C1 segment of cervical spinal cord (tissue), 14 donors: ENCODE data around the gene SLC34A1.

Source experiments
- DNase-seq, 14 donors: peaks; one replicate each; lab custom pipeline; 2025; lab: John Stamatoyannopoulos, UW

The SLC34A1 gene

DNA sequence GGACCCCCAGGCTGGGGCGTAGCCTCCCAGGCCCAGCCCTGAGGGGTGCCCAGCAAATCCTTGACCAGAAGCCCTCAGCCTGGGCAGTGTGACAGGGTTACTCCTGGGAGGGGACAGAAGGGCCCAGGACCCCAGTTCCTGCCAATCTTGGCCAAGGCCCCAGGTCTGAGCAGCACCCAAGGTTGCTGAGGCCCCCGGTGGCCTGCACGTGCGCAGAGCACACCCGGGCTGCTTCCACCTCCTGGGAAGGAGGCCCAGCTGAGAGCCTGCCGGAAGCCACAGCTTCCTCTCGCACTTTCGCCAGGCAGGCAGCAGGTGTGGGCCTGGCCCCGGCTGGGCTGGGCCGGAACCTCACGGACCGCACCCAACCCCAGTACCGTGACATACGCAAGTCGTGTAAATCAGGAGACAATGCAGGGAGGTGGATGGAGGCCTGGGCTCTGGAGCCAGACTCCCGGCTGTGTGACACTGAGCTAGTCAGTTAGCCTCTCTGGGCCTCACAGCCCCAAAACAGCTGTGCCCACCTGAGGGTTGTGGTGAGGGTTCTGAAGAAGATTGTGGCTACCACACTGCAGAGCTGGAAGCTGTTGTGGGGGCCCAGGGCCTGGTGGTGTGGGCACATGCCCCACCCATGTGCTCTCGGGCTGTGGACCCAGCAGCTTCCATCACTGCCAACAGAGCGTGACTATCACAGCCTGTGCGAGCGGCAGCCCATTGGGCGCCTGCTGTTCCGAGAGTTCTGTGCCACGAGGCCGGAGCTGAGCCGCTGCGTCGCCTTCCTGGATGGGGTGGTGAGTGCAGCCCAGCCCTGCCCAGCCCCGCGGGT is 47.3 kb downstream of the SLC34A1 start:
- peak in 3 of 14 donors; percentile 42 to 62 (median 44) for DNase-seq

DNA sequence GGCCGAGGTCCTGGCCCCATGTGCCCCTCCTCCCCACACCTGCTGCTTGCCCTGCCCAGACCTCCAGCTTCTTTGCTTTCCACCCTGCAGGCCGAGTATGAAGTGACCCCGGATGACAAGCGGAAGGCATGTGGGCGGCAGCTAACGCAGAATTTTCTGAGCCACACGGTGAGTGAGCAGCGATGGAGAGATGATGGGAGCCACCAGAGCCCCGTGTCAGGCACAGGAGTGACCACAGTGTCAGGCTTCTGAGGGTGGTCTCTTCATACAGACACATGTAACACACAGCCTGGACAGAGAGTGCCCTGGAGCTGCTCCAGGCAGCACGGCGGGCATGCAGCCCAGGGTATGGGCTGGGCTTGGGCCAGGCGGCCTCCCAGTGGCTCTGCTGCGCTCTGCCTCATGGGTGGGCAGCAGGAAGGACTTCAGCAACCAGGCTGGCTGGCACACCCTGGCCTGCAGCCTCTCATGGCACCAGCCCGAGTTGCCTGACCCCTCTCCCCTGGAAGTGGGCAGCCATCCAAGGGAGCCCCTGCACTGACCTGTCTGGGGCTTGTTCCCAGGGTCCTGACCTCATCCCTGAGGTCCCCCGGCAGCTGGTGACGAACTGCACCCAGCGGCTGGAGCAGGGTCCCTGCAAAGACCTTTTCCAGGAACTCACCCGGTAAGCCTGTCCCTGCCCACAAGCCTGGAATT is 48.1 kb downstream of the SLC34A1 start:
- DNase-seq, result peak in 7 of 14 donors; percentile 25 to 61 (median 44)

DNA sequence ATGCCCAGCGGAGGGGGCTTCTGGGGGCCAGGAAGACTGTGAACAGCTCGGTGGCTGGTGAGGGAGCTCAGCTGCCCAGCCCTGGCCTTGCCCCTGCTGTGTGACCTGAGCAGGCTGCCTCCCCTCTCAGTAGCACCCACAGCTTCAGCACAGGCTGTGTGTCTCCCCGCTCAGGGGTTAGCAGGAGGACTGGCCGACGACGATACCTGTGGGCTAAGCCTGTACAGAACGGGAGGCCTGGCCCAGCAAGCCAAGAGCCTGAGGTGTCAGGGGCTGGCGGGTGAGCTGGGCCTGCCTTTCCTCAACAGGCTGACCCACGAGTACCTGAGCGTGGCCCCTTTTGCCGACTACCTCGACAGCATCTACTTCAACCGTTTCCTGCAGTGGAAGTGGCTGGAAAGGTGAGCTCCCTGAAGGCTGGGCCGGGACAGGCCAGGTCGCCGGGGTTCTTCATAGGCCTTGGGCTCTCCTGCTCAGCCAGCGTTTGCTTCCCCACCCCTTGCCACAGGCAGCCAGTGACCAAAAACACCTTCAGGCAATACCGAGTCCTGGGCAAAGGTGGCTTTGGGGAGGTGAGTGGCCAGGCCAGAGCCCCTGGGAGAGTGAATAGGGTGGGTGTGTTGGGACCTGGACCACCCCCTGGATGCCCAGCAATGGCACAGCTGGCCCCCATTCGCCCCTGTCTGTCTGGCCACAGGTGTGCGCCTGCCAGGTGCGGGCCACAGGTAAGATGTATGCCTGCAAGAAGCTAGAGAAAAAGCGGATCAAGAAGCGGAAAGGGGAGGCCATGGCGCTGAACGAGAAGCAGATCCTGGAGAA is 48.8 kb downstream of the SLC34A1 start:
- no peak for DNase-seq

DNA sequence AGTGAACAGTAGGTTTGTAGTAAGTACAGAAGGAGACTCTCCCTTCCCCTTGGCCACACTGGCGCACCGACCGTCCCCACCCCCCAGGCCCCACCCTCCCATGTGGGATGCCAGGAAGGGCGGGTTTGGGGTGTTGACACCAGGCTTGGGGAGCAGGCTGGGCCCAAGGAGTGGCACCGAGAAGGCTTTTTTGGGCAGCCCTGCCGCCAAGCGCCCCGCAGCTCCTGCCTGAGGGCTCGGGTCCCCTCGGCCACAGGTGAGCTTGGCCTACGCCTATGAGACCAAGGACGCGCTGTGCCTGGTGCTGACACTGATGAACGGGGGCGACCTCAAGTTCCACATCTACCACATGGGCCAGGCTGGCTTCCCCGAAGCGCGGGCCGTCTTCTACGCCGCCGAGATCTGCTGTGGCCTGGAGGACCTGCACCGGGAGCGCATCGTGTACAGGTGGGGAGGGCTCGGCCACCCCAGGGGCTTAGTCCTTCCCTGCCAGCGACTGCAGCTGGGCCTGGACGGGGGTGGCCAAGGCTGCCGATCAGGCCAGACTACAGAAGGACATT is 49.5 kb downstream of the SLC34A1 start:
- DNase-seq, result no peak

DNA sequence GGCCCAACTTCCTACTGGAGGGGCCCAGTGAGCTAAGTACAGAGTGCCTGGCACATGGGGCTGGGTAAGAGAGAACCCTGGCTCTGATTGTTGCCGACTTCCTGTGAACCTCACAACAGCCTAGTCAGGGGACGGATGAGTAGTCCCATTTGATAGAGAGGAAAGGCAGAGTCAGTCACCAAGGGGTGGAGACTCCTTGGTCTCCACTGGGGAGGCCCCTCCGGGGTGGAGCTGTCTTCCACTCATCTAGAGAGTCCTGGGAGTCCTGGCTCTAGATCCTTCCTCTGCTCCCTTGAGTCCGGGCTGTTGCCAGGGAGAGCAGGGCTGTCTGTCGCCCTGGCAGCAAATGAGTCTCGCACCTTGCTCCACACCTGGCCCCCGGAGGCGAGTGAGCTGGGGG is 50.2 kb downstream of the SLC34A1 start:
- no peak for DNase-seq

DNA sequence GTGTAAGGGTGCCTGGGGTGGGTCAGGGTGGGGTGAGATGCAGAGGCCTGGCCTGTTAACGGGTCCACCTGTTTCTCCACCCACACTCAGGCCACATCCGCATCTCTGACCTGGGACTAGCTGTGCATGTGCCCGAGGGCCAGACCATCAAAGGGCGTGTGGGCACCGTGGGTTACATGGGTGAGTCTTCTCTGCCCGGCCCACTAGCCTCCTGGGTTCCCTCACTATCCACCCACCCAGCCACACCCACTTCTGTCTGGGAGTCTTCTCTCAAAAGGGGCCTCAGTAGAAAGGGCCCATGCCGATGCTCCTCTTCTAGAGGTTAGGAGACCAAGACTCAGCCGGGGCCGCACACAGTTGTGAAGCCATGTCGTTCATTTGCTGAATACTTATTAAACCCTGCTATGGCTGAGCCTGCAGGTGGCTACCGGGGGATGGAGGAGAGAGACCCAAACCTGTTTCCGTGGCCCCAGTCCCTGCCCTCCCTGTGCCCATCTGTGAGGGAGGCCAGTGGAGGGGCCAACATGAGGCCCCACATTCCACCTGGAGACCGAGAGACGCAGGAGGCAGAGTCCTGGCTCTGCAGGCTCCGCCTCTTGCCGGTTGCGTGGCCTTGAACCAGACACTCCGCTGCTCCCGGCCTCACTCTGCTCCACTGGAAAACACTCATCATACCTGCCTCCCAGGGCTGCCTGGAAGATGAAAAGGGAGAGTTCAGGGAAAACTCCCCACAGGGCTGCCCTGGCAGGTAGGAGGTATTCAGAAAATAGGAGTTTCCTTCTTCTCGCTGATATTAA is 50.9 kb downstream of the SLC34A1 start:
- no peak for DNase-seq

DNA sequence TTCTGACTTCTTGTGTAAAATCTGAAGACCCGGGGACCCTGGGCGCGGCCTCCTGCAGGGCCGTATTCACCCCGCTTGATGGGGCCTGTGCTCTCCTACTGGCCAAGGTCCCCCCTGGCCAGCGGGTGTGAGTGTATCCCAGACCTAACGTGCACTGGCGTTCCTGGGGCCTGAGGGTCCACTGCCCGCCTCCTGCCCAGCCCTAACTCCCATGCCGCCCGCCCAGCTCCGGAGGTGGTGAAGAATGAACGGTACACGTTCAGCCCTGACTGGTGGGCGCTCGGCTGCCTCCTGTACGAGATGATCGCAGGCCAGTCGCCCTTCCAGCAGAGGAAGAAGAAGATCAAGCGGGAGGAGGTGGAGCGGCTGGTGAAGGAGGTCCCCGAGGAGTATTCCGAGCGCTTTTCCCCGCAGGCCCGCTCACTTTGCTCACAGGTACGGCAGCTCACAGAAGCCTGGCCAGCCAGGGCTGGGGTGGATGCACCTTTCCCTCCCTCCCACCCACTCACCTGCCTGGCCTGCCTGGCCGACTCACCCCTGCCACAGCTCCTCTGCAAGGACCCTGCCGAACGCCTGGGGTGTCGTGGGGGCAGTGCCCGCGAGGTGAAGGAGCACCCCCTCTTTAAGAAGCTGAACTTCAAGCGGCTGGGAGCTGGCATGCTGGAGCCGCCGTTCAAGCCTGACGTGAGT is 51.8 kb downstream of the SLC34A1 start:
- DNase-seq, result no peak

DNA sequence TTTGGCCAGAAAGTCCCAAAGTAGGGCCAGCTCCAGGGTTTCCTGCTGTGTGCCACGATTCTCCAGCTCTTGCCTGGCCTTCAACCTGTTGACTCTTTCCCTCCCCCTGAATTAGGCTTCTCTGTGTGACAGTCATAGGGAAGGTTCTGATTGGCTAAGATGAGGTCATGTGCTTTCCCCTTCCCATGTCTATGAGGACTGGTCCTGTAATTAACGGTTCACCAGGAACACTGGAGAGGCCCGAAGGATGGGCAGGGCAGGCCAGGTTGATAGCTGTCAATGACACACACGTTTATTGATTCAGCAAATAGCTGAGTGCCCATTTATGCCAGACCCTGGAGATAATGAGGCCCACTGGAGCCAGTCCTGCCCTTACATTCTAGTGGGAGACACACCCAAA is 53.4 kb downstream of the SLC34A1 start:
- no peak for DNase-seq

DNA sequence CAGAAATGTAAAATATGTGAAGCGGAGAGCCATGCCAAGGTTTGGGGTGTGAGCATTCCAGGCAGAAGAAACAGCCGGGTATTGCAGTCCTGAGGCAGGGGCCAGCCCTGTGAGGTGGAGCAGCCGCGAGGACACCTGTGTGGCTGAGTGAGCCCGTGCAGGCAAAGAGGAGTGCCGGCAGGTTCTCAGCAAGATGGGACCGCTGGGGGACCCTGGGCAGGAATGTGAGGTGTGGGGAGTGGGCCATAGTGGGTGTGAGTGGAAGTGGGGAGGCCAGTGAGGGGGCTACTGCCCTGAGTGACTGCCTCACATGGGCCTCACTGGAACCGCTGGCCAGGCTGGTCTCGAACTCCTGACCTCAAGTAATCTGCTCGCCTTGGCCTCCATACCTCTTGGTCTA is 54.2 kb downstream of the SLC34A1 start:
- DNase-seq, result no peak

DNA sequence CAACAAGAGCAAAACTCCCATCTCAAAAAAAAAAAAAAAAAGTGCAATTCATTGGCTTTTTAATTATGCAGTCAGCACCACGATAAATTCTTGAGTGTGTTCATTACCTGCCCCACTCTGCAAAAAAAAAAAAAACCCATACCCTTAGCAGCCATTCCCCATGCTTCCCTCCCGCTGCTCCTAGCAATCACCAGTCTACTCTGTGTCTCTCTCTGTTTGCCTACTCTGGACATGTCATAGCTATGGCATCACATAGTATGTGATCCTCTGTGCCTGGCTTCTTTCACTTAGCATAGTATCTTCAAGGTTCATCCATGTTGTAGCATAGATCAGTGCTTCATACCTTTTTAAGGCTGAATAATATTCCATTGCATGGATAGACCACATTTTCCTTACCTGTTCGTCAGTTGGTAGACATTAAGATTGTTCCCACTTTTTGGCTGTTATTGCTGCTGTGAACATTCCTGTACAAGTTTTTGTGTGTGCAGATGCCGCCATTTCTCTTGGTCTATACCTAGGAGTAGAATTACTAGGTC is 55.4 kb downstream of the SLC34A1 start:
- no peak for DNase-seq

DNA sequence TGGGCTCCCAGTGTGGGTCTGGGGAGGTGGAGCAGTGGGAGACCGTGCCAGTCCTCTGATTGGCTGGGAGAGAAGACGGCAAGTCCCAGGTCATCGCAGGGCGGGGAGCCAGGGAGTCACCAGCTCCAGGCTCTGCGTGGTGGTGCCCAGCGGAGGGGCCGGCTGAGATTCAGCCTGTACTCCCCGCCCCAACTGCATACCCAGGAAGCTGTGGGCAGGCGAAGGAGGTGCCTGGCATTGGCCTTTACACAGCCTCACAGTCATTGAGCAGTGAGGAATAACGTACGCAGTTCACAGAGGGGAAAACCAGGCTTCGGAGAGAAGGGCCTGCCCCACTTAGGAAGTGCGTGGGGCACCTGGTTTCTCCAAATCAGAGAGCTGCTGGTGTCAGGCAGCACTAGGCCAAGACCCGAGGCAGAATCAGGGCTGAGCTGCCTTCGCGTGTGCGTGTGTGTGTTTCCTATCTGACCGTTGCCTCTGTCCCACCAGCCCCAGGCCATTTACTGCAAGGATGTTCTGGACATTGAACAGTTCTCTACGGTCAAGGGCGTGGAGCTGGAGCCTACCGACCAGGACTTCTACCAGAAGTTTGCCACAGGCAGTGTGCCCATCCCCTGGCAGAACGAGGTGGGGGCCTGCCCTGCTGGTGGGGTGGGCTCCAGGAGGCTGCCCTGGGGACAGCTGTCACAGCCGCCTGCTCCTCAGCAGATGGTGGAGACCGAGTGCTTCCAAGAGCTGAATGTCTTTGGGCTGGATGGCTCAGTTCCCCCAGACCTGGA is 56.2 kb downstream of the SLC34A1 start:
- no peak for DNase-seq

DNA sequence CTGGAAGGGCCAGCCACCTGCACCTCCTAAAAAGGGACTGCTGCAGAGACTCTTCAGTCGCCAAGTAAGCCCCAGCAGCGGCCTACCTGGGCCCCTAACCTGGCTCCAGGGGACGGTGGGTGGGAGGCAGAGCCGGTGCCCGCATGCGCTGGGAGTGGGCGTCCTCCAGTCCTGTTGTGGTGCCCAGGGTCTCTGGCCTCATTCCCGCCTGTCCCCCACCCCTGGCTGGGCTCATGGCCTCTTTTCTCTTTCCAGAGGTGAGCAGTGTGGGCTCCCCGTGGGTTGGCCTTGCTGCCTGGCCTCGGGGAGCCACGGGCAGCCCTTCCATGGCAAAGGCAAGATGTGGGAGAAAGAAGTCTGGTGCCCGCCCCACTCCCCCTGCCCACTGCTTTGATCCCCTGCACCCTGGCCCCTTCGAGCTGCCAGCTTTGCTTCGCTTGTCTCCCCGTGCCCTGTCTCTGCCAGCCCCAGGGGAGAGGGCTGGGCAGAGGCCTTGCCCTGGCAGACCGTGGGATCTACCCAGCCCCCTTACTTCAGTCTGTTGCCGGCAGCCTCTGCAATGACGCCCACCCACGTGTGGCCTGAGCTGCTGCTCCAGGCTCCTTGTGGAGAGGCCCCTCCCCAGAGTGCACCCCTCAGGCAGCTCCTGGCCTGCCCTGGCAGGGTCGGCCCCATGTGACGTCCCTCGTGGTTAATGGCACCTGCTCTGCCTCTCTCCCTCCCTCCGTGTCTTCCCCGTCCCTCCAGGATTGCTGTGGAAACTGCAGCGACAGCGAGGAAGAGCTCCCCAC is 57.0 kb downstream of the SLC34A1 start:
- DNase-seq, result no peak

DNA sequence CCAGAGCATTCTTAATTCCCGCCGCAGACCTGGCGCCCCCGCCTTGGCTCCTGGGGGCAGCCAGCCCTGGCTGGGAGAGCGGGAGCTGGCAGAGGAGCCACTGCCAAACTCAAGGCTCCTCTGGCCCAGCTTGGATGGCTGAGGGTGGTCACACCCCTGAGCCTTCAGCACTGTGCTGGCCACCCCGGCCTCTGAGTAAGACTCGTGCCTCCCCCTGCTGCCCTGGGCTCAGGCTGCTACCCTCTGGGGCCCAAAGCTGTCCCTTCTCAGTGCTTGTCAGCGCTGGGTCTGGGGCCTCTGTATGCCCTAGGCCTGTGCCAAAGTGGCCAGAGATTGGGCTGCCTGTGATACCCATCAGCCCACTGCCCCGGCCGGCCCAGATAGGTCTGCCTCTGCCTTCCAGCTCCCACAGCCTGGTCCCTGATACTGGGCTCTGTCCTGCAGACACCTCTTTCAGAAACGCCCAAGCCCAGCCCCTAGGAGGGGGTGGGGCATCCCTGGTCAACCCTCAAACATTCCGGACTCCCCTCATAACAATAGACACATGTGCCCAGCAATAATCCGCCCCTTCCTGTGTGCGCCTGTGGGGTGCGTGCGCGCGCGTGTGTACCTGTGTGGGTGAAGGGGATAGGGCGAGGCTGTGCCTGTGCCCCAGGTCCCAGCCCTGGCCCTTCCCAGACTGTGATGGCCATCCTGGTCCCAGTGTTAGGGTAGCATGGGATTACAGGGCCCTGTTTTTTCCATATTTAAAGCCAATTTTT is 58.0 kb downstream of the SLC34A1 start:
- DNase-seq, result no peak

DNA sequence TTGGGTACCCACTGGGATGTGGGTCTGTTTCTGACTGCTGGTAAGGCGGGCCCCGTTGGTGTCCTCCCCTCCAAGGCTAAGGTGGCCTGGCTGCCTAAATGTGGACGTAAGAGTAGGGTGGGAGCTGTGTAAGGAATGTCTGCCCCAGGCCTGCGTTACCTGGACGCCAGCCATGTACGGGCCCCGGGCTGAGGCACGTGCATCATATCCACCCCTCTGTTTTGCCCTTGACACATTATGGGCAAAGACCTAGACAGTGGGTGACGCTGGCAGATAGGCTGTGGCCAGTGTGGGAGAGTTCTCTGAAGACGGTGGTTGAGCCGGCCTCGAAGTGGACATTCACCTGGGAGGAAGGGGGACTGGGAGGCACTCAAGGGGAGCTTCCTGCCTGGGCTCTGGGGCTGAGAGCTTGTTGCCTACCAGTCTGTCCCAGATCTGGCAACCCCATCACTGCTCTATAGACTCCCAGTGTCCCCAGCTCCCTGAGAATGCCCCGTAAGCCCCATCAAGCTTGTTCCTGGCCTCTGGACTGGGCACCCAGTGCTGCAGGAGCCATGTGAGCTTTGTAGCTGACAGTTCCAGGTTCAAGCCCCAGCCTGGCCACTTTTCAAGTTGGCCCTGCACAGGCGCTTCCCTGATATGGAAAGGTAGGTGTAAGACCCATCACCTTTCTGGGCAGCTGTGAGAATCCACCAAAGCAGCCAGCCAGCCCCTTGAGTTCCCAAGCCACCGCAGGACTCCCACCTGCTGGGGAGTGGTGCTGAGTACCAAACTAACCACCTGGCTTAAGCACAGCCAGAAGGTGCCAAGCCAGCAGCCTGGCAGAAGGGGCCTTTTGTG is 59.1 kb downstream of the SLC34A1 start:
- no peak for DNase-seq

DNA sequence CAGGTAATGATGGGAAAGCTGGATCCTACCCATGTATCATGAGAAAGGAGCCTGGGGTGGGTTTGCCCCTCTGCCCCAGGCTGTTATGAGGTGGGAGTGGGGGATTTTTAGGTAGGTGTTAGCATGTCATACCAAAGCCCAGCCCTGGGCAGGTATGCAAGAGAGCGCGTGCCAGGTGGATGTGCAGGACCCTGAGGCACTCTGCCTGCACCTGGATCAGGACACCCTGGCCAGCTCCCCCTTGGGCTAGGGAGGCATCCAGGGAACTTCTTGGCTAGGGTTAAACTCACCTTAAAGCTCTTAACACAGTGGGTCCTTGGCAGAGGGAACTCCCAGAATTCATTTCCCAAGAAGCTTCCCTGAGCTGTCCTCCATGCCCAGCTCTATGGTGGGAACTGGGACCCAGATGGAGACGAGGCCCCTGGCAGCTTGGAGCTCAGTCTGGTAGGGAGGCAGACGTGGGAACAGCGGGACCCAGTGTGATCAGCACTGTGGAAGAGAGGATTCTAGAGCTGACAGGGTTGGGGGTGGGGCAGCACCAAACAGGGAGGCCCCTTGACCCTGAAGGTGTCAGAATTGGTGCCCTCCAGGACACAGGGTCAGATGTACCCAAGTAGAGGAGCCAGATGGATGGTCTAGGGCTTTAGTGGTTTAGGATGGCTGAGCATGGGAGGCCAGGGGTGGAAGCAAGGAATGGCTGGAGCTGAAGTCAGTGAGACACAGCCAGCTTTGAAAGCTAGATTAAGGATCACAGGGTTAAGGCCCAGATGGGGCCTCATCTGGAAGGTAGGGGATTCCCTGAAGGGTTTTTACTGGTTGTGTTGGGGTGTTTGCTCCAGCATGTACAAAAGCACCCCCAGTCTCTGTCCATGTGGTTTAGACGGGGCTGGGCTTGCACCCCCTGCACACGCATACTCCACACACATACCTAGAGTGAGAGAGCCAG is 60.1 kb downstream of the SLC34A1 start:
- no peak for DNase-seq
